Ishikawa (cell line): ENCODE results near the gene INPP5F.

Experiments used
- CEBPB ChIP-seq: IDR thresholded peaks from 2 replicates; pipeline ENCODE4 v1.6.1; 2012
- CREB1 ChIP-seq: IDR thresholded peaks from 2 replicates; pipeline ENCODE4 v1.6.1; 2012; ENCODE audit warnings: low read depth
- EGR1 ChIP-seq: IDR thresholded peaks from 2 replicates; pipeline ENCODE4 v1.6.1; 2012
- EP300 ChIP-seq: IDR thresholded peaks from 2 replicates; pipeline ENCODE4 v1.6.1; 2012; ENCODE audit warnings: borderline replicate concordance
- FOXM1 ChIP-seq: IDR thresholded peaks from 2 replicates; pipeline ENCODE4 v1.6.1; 2012; ENCODE audit warnings: low read depth, borderline replicate concordance
- MAX ChIP-seq: IDR thresholded peaks from 2 replicates; pipeline ENCODE4 v1.6.1; 2012
- NFIC ChIP-seq: IDR thresholded peaks from 2 replicates; pipeline ENCODE4 v1.6.1; 2012
- RAD21 ChIP-seq: IDR thresholded peaks from 2 replicates; pipeline ENCODE4 v1.6.1; 2012; ENCODE audit warnings: low read depth
- REST ChIP-seq: IDR thresholded peaks from 2 replicates; pipeline ENCODE4 v1.6.1; 2012; ENCODE audit warnings: low read depth, mild to moderate bottlenecking
- TAF1 ChIP-seq: IDR thresholded peaks from 2 replicates; pipeline ENCODE4 v1.6.1; 2012; ENCODE audit warnings: low read depth, mild to moderate bottlenecking
- TCF12 ChIP-seq: IDR thresholded peaks from 2 replicates; pipeline ENCODE4 v1.6.1; 2012; ENCODE audit warnings: low read depth
- TEAD4 ChIP-seq: IDR thresholded peaks from 2 replicates; pipeline ENCODE4 v1.6.1; 2012
- USF1 ChIP-seq: IDR thresholded peaks from 2 replicates; pipeline ENCODE4 v1.6.1; 2012
- YY1 ChIP-seq: IDR thresholded peaks from 2 replicates; pipeline ENCODE4 v1.6.1; 2012; ENCODE audit warnings: low read depth
- ZBTB7A ChIP-seq: IDR thresholded peaks from 2 replicates; pipeline ENCODE4 v1.6.1; 2012; ENCODE audit warnings: low read depth

Gene INPP5F

GRCh38 chr10:119702583-119702982 lies 23.3 kb upstream of the INPP5F start:
- no peak for TF ChIP-seq EP300
- TF ChIP-seq CEBPB, result no peak
- TF ChIP-seq TEAD4, result no peak
- TF ChIP-seq NFIC, result no peak
- TF ChIP-seq TAF1, result no peak

- TF ChIP-seq USF1 (no peak), TCF12 (no peak), EGR1 (no peak), TEAD4 (no peak), CEBPB (no peak), EP300 (no peak), MAX (no peak), YY1 (no peak), CREB1 (no peak), ZBTB7A (no peak), RAD21 (no peak), REST (no peak), NFIC (no peak), FOXM1 (no peak), TAF1 (no peak)
These were observed 21.8 kb upstream of the INPP5F start for GRCh38 chr10:119703903-119704508.

GRCh38 chr10:119705434-119705831 lies 20.4 kb upstream of the INPP5F start:
- TF ChIP-seq TAF1, result no peak
- no peak for TF ChIP-seq FOXM1
- TF ChIP-seq EGR1, result no peak
- TF ChIP-seq MAX, result no peak
- no peak for TF ChIP-seq ZBTB7A
- TF ChIP-seq RAD21, result no peak
- no peak for TF ChIP-seq YY1
- TF ChIP-seq EP300, result no peak
- TF ChIP-seq USF1, result no peak
- no peak for TF ChIP-seq CEBPB
- no peak for TF ChIP-seq REST

- TF ChIP-seq CEBPB (no peak), MAX (no peak), RAD21 (no peak), YY1 (no peak), FOXM1 (no peak), EGR1 (no peak)
These were observed 19.1 kb upstream of the INPP5F start for GRCh38 chr10:119706521-119707278.

- TF ChIP-seq ZBTB7A, result no peak
- TF ChIP-seq NFIC, result no peak
- no peak for TF ChIP-seq USF1
- no peak for TF ChIP-seq RAD21
These were observed 11.9 kb upstream of the INPP5F start for GRCh38 chr10:119713744-119714483.
